PC-9 (cell line): ENCODE data around the gene MAGI1.

Experiments used
- EZH2 ChIP-seq: fragments of 200-600 bp; sonication (generic); IDR thresholded peaks from 2 replicates; pipeline ENCODE4 v1.8.0; 2017; ENCODE audit warnings: antibody characterized with exemption, low read depth
- TF ChIP-seq, protein P1 (sequence below): fragments of 200-600 bp; sonication (generic); conservative IDR thresholded peaks from 2 replicates; pipeline ENCODE4 v1.6.1; 2017; ENCODE audit warnings: mixed run types, antibody characterized with exemption, mild to moderate bottlenecking, moderate library complexity

DNA sequence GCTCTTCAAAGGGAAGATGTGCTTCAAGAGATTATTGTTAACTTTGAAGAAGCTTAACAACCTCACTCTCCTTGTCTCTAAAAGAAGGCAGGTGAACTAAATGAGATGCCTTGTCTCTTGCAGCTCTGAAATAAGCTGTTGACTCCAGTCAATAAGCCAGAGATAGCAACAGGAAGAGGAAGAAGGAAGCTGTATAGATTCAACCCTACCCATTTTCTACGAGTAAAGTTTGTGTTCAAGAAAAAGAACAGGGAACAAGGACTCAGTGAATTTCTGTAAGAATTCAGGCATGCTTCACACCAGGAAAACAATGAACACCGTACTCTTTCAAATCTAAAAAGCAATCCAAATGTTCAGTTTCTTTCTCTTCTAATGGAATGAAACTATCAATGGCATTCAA lies 503.5 kb downstream of the MAGI1 start:
- TF ChIP-seq, protein P1, sequence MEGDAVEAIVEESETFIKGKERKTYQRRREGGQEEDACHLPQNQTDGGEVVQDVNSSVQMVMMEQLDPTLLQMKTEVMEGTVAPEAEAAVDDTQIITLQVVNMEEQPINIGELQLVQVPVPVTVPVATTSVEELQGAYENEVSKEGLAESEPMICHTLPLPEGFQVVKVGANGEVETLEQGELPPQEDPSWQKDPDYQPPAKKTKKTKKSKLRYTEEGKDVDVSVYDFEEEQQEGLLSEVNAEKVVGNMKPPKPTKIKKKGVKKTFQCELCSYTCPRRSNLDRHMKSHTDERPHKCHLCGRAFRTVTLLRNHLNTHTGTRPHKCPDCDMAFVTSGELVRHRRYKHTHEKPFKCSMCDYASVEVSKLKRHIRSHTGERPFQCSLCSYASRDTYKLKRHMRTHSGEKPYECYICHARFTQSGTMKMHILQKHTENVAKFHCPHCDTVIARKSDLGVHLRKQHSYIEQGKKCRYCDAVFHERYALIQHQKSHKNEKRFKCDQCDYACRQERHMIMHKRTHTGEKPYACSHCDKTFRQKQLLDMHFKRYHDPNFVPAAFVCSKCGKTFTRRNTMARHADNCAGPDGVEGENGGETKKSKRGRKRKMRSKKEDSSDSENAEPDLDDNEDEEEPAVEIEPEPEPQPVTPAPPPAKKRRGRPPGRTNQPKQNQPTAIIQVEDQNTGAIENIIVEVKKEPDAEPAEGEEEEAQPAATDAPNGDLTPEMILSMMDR, result no peak
- no peak for TF ChIP-seq EZH2
